Epithelial cell of proximal tubule (primary cell): Measurements from ENCODE around the gene ITPR2. TPM values are rescaled to one million over a fixed set of nuclear protein-coding genes. Genes with fewer than 3 reads are reported as not detected.

Experiments used
- DNase-seq: peaks from one replicate; pipeline ENCODE4 v3.0.0-alpha.2; 2011; ENCODE audit warnings: low read depth
- H3K4me3 ChIP-seq: 2 replicates; pipeline ENCODE4 v1.5.1; 2011; ENCODE audit warnings: low read depth, mild to moderate bottlenecking, low read length
- total RNA-seq: library from RNA; depleted of rRNA; stranded (reverse); fragments of >200 nt; gene quantifications from 2 replicates; pipeline ENCODE4 v1.2.3, GENCODE V29; 2015
- TF ChIP-seq, protein P1 (sequence below): conservative IDR thresholded peaks from 2 replicates; pipeline ENCODE4 v1.5.1; 2012; ENCODE audit warnings: low read depth, mild to moderate bottlenecking, low read length

The ITPR2 gene
- total RNA-seq, 1 donor from 2014 or later = 13.5 TPM

DNA sequence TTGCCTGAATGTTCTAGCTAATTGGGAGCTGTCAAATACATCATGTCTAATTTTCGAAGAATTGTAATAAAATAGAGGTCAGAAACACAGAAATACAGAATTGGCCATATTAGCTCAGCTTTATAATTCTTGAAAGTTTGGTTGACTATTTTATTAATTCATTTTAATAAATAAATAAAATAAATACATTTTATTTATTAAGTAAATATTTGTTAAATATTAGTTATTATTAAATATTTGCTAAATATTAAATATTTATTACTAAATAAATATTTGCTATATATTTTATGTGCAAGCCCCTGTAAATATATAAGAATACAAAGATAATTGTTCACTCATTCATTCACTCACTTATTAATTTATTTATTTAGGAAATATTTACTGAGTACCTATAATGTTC lies 406.3 kb downstream of the ITPR2 start:
- DNase-seq = no peak
- no peak overlapping the region for H3K4me3 ChIP-seq
- TF ChIP-seq, protein P1, sequence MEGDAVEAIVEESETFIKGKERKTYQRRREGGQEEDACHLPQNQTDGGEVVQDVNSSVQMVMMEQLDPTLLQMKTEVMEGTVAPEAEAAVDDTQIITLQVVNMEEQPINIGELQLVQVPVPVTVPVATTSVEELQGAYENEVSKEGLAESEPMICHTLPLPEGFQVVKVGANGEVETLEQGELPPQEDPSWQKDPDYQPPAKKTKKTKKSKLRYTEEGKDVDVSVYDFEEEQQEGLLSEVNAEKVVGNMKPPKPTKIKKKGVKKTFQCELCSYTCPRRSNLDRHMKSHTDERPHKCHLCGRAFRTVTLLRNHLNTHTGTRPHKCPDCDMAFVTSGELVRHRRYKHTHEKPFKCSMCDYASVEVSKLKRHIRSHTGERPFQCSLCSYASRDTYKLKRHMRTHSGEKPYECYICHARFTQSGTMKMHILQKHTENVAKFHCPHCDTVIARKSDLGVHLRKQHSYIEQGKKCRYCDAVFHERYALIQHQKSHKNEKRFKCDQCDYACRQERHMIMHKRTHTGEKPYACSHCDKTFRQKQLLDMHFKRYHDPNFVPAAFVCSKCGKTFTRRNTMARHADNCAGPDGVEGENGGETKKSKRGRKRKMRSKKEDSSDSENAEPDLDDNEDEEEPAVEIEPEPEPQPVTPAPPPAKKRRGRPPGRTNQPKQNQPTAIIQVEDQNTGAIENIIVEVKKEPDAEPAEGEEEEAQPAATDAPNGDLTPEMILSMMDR = no peak

DNA sequence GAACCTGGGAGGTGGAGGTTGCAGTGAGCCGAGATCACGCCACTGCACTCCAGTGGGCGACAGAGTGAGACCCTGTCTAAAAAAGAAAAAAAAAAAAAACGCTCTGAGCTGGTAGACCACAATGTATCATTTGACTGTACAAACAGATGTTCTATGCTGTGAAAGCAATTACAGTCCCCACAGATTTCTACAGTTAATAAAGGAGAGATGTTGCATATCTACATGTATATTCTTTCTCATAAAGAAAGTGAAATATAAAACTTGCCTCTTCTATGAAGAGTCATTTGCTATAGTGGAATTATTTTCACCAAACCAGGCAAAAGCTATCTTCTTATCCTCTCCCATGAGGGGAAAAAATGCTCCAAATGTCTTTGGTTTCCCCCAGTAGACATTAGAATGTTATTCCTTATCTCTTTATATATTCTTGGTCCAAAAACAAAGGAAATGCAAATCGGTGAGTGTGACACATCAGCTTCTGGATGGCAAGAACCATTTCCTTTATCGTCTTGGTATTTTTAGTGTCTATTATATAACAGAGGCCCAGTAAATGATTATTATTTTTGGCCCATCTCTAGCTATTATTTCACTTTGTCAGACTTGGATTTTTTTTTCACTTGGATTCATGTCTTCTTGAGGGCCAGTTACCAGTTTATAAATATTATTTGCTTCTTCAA lies 407.3 kb downstream of the ITPR2 start:
- TF ChIP-seq, protein P1 = no peak
- no peak overlapping the region for H3K4me3 ChIP-seq
- DNase-seq = no peak

DNA sequence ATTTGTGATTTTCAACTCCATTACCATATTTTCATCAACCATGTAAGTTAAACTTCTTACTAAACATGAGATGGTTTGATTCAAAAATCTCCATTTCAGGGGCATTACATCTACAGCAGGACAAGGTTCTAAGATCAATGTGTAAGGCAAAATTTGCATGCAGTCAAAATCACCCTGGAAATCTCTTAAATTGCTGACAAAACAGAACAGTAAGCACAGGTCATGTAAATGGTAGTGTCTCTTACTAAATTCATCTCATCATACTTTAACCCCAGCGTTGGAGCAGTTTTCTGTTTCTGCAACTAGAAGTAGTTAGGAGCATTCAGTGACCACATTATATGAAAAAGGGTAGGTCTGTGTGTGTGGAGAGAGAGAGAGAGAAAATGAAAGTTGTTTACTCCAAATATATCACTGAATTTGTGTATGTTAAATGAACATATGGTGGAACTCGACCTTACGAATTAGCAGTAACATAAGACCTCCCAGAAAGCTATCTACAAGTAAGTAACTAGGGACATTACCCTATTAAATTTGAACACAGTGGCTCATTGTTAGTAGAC lies 410.1 kb downstream of the ITPR2 start:
- no peak overlapping the region for H3K4me3 ChIP-seq
- TF ChIP-seq, protein P1 = no peak
- DNase-seq = no peak

DNA sequence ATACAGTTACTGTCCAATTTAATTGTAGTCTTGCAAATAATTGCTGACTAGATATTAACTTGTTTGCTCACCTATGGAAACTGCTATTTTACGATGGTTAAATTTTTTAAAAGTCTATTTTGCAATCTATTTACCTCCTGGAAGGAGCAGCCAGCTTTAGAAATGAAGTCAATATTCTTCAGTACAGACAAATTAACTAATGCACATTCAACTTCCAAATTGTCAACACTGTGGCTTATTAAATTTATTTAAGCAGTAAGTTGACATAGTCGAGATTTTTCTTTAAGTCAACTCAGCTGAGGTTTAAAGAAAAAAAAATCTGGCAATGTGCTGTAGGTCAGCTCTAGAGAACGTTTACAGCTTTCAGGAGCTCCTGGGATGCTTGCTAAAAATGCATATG lies 416.4 kb downstream of the ITPR2 start:
- TF ChIP-seq, protein P1 = no peak
- no peak for DNase-seq
- H3K4me3 ChIP-seq = no peak overlapping the region

DNA sequence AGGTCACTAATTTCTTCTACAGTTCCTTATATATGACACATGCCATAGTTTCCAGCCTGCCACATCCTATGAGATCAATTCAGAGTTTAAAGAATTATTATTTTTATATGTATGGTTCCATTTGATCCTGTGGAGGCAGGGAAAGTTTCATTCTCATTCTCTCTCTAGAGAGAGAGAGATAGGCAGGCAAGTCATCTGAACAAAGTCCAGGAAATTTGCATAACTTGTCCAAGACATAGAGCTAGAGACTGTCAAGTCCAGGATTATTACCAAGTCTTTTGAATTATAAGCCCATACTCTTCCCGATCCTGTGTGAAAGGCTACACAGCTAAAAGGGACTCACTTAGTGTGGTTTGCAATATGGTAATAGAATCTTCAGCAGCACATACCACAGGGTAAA lies 422.3 kb downstream of the ITPR2 start:
- no peak overlapping the region for H3K4me3 ChIP-seq
- DNase-seq = no peak
- TF ChIP-seq, protein P1 = no peak

DNA sequence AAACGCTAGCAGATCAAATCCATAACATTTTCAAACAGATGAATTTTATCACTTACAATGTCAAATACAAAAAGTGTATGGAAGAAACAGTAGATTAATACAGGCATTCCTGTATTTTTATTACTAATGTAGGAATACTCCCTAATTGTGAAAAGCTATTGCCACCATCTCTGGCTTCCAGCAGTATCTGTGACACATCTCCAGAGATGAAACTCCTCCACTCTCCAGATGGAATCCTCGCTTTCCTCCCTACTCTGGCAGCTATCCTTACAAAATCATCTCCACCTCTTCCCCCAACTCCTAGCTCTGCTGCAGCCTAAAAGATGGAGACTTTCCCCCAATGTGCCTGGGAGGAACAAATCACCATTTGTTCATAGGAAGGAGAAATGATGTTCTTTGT lies 426.2 kb downstream of the ITPR2 start:
- DNase-seq = no peak
- TF ChIP-seq, protein P1 = no peak
- no peak overlapping the region for H3K4me3 ChIP-seq

DNA sequence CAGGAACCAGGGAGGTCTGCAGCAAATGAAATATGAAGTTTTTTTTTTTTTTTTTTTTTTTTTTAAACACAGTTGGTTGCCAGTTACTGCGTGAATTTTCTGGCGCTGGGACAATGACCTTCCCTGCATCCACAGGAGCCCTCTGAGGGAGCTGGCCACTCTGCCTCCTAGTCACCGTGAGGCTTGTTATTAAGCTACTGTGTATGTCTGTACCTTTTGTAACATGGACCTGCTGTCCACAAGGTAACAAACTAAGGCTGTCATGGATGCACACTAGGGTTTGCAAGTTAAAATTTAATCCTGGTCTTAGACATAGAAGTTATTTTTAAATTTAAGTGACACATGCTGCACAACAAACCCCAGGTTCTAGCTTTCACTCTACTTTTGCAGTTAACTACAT lies 426.6 kb downstream of the ITPR2 start:
- TF ChIP-seq, protein P1 = no peak
- H3K4me3 ChIP-seq = no peak overlapping the region
- peak; percentile 4 for DNase-seq
